ENCODE data around the gene SENP3. TPM values are rescaled to one million over a fixed set of nuclear protein-coding genes. Genes with fewer than 3 reads are reported as not detected.

Gene SENP3
- total RNA-seq, 2 experiments from 2014 or later = 43.7 to 50.2 TPM

- POLR2A ChIA-PET = interaction anchor here (0.8 to 6.2 kb wide), 4 partner anchors 9 to 119 kb away, joined by 3 to 63 read pairs (median 4); partner anchors contain the start of gene TNFSF12
- peaks cover 29% of the 10 kb centered on the region for H3K36me3 Mint-ChIP-seq
- H3K27me3 Mint-ChIP-seq = no peaks in the 10 kb centered on the region
- H3K27ac Mint-ChIP-seq = peak within 1 kb of the TSS; percentile 87
- DNase-seq = no peak
- peaks cover 58% of the 10 kb centered on the region for H3K4me1 Mint-ChIP-seq
- peak within 1 kb of the TSS; percentile 78 for H3K4me3 Mint-ChIP-seq
- no peak for ATAC-seq (ENCODE audit: low read depth)
- no peaks in the 10 kb centered on the region for H3K9me3 Mint-ChIP-seq
Measured at GRCh38 chr17:7558544-7559319, 3.0 kb upstream of the SENP3 start, which contains the start of gene TNFSF13. Gene TNFSF13 (plus strand): TSS chr17:7558750. CDS start chr17:7559040, 290 bp downstream.

DNA sequence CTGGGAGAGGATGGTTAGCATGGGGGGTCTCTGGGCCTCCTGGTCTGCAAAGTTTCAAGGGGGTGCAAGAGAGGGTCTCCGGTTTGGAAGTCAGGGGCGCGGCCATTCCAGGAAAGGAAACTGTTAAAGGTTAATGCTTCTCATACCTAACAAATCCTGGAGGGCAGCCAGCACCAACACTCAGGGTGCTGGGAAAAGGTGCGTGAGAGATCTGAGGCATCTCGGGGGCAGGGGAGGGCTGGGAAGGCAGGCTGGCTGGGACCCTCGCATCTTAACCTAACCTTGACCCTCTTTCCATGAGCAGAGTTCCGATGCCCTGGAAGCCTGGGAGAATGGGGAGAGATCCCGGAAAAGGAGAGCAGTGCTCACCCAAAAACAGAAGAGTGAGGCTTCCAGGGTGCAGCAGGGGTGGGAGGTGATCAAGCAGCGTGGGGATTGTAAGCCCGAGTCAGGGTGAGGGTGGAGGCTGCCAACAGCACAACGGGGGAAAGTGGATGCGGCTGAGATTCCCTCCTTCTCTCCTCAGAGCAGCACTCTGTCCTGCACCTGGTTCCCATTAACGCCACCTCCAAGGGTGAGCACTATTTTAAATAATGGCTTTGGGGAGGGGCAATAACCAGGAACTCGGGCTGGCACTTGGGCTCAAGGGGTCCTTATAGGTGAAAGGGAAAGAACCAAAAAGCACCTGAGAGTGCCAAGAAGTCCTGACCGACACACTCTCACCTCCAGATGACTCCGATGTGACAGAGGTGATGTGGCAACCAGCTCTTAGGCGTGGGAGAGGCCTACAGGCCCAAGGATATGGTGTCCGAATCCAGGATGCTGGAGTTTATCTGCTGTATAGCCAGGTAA is 2.2 kb upstream of the SENP3 start:
- DNase-seq (no peak), ATAC-seq (ENCODE audit: low read depth) (no peak)
- Mint-ChIP-seq H3K9me3 (no peaks in the 10 kb centered on the region), H3K27me3 (no peaks in the 10 kb centered on the region), H3K4me1 (peaks cover 62% of the 10 kb centered on the region), H3K36me3 (peaks cover 26% of the 10 kb centered on the region), H3K27ac (peak overlapping the region; percentile 87), H3K4me3 (peak overlapping the region; percentile 83)
- POLR2A ChIA-PET = interaction anchor here (0.5 to 6.2 kb wide), 13 partner anchors 7 to 224 kb away, joined by 3 to 63 read pairs (median 6); partner anchors contain the start of genes ACAP1, MPDU1, POLR2A and TNFSF12

DNA sequence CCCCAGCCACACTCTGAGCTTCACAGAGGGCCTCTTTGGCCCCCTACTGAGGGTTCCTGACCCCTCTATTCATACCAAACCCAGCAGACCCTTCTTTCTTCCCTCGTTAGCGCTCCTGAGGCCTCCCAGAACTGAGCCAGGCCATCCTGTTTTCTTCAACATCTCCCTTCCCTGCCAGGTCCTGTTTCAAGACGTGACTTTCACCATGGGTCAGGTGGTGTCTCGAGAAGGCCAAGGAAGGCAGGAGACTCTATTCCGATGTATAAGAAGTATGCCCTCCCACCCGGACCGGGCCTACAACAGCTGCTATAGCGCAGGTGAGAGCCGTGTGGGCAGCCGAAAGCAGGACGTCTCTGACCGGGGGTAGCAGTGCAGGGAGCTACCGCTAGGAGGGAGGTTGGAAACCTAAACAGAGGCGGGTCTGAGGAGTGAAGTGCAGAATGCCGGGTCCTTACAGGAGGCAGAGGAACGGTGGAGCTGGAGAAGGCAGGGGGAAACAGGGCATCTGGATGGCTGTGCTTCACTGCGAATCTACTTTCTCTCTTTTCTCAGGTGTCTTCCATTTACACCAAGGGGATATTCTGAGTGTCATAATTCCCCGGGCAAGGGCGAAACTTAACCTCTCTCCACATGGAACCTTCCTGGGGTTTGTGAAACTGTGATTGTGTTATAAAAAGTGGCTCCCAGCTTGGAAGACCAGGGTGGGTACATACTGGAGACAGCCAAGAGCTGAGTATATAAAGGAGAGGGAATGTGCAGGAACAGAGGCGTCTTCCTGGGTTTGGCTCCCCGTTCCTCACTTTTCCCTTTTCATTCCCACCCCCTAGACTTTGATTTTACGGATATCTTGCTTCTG is 1.3 kb upstream of the SENP3 start:
- POLR2A ChIA-PET = interaction anchor here (0.5 to 6.2 kb wide), 24 partner anchors 8 to 287 kb away, joined by 3 to 63 read pairs (median 5); partner anchors contain the start of genes ACAP1, MPDU1, POLR2A and SAT2
- Mint-ChIP-seq H3K4me1 (peaks cover 58% of the 10 kb centered on the region), H3K27ac (peak overlapping the region; percentile 87), H3K9me3 (no peaks in the 10 kb centered on the region), H3K36me3 (peaks cover 23% of the 10 kb centered on the region), H3K27me3 (no peaks in the 10 kb centered on the region), H3K4me3 (peak overlapping the region; percentile 83)
- DNase-seq (peak; percentile 66), ATAC-seq (ENCODE audit: low read depth) (no peak)

DNA sequence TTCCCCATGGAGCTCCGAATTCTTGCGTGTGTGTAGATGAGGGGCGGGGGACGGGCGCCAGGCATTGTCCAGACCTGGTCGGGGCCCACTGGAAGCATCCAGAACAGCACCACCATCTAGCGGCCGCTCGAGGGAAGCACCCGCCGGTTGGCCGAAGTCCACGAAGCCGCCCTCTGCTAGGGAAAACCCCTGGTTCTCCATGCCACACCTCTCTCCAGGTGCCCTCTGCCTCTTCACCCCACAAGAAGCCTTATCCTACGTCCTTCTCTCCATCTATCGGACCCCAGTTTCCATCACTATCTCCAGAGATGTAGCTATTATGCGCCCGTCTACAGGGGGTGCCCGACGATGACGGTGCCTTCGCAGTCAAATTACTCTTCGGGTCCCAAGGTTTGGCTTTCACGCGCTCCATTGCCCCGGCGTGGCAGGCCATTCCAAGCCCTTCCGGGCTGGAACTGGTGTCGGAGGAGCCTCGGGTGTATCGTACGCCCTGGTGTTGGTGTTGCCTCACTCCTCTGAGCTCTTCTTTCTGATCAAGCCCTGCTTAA is 617 bp upstream of the SENP3 start:
- Mint-ChIP-seq H3K9me3 (no peaks in the 10 kb centered on the region), H3K27me3 (no peaks in the 10 kb centered on the region), H3K27ac (peak overlapping the region; percentile 87), H3K36me3 (peaks cover 21% of the 10 kb centered on the region), H3K4me1 (peaks cover 55% of the 10 kb centered on the region), H3K4me3 (peak overlapping the region; percentile 83)
- ATAC-seq (ENCODE audit: low read depth) (peak; percentile 54), DNase-seq (peak; percentile 85)
- POLR2A ChIA-PET = interaction anchor here (0.6 to 6.2 kb wide), 27 partner anchors 9 to 287 kb away, joined by 3 to 63 read pairs (median 5); partner anchors contain the start of genes ACAP1, CD68, MPDU1 and POLR2A

DNA sequence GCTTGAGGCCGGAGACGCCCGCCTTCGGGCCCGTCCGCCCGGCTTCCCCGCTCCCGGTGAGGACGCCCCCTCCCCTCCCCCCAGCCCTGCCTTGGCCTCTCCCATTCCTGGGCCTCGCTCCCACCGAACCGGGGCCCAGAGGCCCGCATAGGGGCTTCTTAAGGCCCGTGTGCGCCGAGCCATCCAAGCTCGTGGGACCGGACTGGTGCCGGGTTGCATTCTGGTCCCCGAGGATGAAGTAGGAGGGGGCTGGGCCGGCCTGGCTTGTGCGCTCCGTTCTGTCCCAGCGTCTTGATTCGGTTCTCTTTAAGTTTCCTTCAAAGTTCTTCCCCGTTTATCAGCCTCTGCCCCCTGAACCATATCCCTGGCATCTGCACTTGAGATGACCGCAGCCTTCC is 488 bp downstream of the SENP3 start:
- Mint-ChIP-seq H3K4me3 (peak overlapping the region; percentile 83), H3K27ac (peak overlapping the region; percentile 97), H3K27me3 (no peaks in the 10 kb centered on the region), H3K4me1 (peaks cover 47% of the 10 kb centered on the region), H3K36me3 (peaks cover 19% of the 10 kb centered on the region), H3K9me3 (no peaks in the 10 kb centered on the region)
- no peak for DNase-seq
- peak; percentile 1 for ATAC-seq (ENCODE audit: low read depth)
- POLR2A ChIA-PET = interaction anchor here (0.6 to 6.2 kb wide), 16 partner anchors 8 to 664 kb away, joined by 3 to 63 read pairs (median 3); partner anchors contain the start of genes CD68, POLR2A, TMEM102 and TP53

DNA sequence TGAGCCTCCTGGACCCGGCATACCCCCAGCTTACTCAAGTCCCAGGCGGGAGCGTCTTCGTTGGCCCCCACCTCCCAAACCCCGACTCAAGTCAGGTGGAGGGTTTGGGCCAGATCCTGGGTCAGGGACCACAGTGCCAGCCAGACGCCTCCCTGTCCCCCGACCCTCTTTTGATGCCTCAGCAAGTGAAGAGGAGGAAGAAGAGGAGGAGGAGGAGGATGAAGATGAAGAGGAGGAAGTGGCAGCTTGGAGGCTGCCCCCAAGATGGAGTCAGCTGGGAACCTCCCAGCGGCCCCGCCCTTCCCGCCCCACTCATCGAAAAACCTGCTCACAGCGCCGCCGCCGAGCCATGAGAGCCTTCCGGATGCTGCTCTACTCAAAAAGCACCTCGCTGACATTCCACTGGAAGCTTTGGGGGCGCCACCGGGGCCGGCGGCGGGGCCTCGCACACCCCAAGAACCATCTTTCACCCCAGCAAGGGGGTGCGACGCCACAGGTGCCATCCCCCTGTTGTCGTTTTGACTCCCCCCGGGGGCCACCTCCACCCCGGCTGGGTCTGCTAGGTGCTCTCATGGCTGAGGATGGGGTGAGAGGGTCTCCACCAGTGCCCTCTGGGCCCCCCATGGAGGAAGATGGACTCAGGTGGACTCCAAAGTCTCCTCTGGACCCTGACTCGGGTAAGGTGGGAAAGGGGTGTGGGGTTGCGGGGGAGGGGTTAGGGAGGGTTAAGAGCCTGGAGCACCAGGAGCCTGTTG is 1.6 kb downstream of the SENP3 start:
- DNase-seq = no peak
- peaks cover 44% of the 10 kb centered on the region for H3K4me1 Mint-ChIP-seq
- H3K4me3 Mint-ChIP-seq = peak overlapping the region; percentile 83
- no peaks in the 10 kb centered on the region for H3K9me3 Mint-ChIP-seq
- peak overlapping the region; percentile 97 for H3K27ac Mint-ChIP-seq
- peaks cover 23% of the 10 kb centered on the region for H3K36me3 Mint-ChIP-seq
- no peaks in the 10 kb centered on the region for H3K27me3 Mint-ChIP-seq
- POLR2A ChIA-PET = interaction anchor here (0.6 to 1.5 kb wide), 2 partner anchors 20 to 109 kb away, joined by 4 read pairs; partner anchors contain the start of gene MPDU1
- ATAC-seq (ENCODE audit: low read depth) = no peak

GRCh38 chr17:7569571-7569970 is 7.9 kb downstream of the SENP3 start:
- no peaks in the 10 kb centered on the region for H3K27me3 Mint-ChIP-seq
- no peaks in the 10 kb centered on the region for H3K9me3 Mint-ChIP-seq
- POLR2A ChIA-PET = interaction anchor here (1.0 kb wide), 2 partner anchors 10 to 14 kb away, joined by 3 to 4 read pairs; partner anchors contain the start of genes CD68 and MPDU1
- H3K4me3 Mint-ChIP-seq = no peak overlapping the region
- peak overlapping the region; percentile 24 for H3K27ac Mint-ChIP-seq
- peaks cover 30% of the 10 kb centered on the region for H3K4me1 Mint-ChIP-seq
- ATAC-seq (ENCODE audit: low read depth) (no peak), DNase-seq (no peak)
- H3K36me3 Mint-ChIP-seq = peaks cover 28% of the 10 kb centered on the region

DNA sequence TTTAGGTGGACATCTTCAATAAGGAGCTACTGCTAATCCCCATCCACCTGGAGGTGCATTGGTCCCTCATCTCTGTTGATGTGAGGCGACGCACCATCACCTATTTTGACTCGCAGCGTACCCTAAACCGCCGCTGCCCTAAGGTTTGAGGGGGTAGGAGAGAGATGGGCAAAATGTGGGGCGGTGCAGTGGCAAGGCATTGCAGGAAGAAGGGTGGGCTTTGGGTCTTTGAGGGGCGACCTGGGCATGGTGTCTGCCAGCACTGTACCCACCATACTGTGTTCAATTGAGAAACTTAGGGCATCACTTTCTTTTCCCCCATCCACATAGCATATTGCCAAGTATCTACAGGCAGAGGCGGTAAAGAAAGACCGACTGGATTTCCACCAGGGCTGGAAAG is 8.6 kb downstream of the SENP3 start:
- no peak for ATAC-seq (ENCODE audit: low read depth)
- POLR2A ChIA-PET = interaction anchor here (0.5 to 2.1 kb wide), 5 partner anchors 9 to 654 kb away, joined by 3 to 6 read pairs (median 5); partner anchors contain the start of genes CD68 and SENP3

GRCh38 chr17:7572338-7572587 is 10.5 kb downstream of the SENP3 start:
- POLR2A ChIA-PET = interaction anchor here (0.6 to 5.2 kb wide), 9 partner anchors 11 to 322 kb away, joined by 3 to 89 read pairs (median 4); partner anchors contain the start of genes ACAP1, FXR2, MPDU1 and POLR2A
- H3K27ac Mint-ChIP-seq = peak overlapping the region; percentile 99
- no peaks in the 10 kb centered on the region for H3K9me3 Mint-ChIP-seq
- H3K36me3 Mint-ChIP-seq = peaks cover 36% of the 10 kb centered on the region
- H3K27me3 Mint-ChIP-seq = no peaks in the 10 kb centered on the region
- peaks cover 48% of the 10 kb centered on the region for H3K4me1 Mint-ChIP-seq
- peak overlapping the region; percentile 96 for H3K4me3 Mint-ChIP-seq
- DNase-seq (no peak), ATAC-seq (ENCODE audit: low read depth) (peak; percentile 88)

More for the DNA sequence above, 8.6 kb downstream of the SENP3 start:
- DNase-seq = no peak
- Mint-ChIP-seq H3K9me3 (no peaks in the 10 kb centered on the region), H3K4me3 (no peak overlapping the region), H3K27ac (peak overlapping the region; percentile 69), H3K27me3 (no peaks in the 10 kb centered on the region), H3K36me3 (peaks cover 33% of the 10 kb centered on the region), H3K4me1 (peaks cover 35% of the 10 kb centered on the region)

DNA sequence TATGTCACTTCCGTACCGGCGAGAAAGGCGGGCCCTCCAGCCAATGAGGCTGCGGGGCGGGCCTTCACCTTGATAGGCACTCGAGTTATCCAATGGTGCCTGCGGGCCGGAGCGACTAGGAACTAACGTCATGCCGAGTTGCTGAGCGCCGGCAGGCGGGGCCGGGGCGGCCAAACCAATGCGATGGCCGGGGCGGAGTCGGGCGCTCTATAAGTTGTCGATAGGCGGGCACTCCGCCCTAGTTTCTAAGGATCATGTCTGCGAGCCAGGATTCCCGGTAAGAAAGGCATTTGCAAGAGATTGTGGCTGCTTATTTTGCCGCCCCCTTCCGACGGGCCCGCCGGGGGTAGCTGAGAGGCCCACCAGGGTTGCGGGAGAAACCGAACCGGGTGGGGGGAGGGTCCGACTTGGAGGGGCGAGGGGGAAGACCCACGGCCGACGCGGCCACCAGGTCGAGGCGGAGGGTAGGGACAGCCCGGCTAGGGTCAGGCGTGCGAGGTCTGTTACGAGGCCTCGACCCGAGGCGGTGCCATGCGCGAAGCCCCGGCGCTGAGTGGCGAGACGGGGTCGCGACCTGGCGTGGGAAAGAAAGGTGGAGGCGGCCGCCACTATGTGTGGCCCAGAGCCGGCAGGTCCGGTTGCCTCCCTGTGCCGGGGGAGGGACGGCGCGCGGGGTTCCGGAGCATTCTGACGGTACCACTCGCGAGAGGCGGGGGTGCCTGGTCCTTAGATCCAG is 11.0 kb downstream of the SENP3 start:
- peak overlapping the region; percentile 96 for H3K4me3 Mint-ChIP-seq

More for the DNA sequence above, 11.0 kb downstream of the SENP3 start:
- H3K9me3 Mint-ChIP-seq = no peaks in the 10 kb centered on the region
- H3K27me3 Mint-ChIP-seq = no peaks in the 10 kb centered on the region
- peak overlapping the region; percentile 99 for H3K27ac Mint-ChIP-seq
- H3K4me1 Mint-ChIP-seq = peaks cover 46% of the 10 kb centered on the region
- DNase-seq (peak; percentile 100), ATAC-seq (ENCODE audit: low read depth) (peak; percentile 1)
- H3K36me3 Mint-ChIP-seq = peaks cover 36% of the 10 kb centered on the region
- POLR2A ChIA-PET = interaction anchor here (0.6 to 5.2 kb wide), 17 partner anchors 8 to 537 kb away, joined by 3 to 89 read pairs (median 4); partner anchors contain the start of genes ACAP1, FGF11, FXR2 and MPDU1

Data from activated naive CD8-positive, alpha-beta T cell treated with anti-CD3 and anti-CD28 coated beads, Interleukin-2, amount 10 ng/mL, durations not matched to agents 7 days and 5 days (primary cell).